Activated CD4-positive, alpha-beta memory T cell treated with anti-CD3 and anti-CD28 coated beads for 36 hours (primary cell): ENCODE measurements around the gene AFP. TPM values are rescaled to one million over a fixed set of nuclear protein-coding genes. Genes with fewer than 3 reads are reported as not detected.

Source experiments
- CTCF ChIA-PET: fragments of 350-600 bp; sonication (Branson Sonifier 250); formaldehyde crosslinking; loops from one replicate; lab custom pipeline; 2021; ENCODE audit warnings: antibody characterized with exemption, inconsistent platforms; lab: Charles Lee
- POLR2A ChIA-PET: fragments of 350-600 bp; sonication (Branson Sonifier 250); formaldehyde crosslinking; loops from one replicate; lab custom pipeline; 2021; ENCODE audit warnings: antibody characterized with exemption; lab: Charles Lee
- DNase-seq: peaks from one replicate; pipeline ENCODE4 v3.0.0-alpha.2; 2020
- H3K27ac Mint-ChIP-seq: one replicate; pipeline ENCODE4 v1.8.0; 2021; ENCODE audit warnings: mixed read lengths
- H3K27me3 Mint-ChIP-seq: one replicate; pipeline ENCODE4 v1.8.0; 2021; ENCODE audit warnings: mixed read lengths
- H3K36me3 Mint-ChIP-seq: one replicate; pipeline ENCODE4 v1.8.0; 2021; ENCODE audit warnings: mixed read lengths
- H3K4me1 Mint-ChIP-seq: one replicate; pipeline ENCODE4 v1.8.0; 2021; ENCODE audit warnings: low read depth, mixed read lengths
- H3K4me3 Mint-ChIP-seq: one replicate; pipeline ENCODE4 v1.8.0; 2021; ENCODE audit warnings: mild to moderate bottlenecking, mixed read lengths
- H3K9me3 Mint-ChIP-seq: one replicate; pipeline ENCODE4 v1.8.0; 2021; ENCODE audit warnings: mixed read lengths
- intact Hi-C: fragments of 100-400 bp; cut with micrococcal nuclease; formaldehyde crosslinking; loops from one replicate; pipeline ENCODE4 v1.15.1; 2023
- total RNA-seq, 2 experiments: library from RNA; stranded (reverse); gene quantifications; one replicate each; pipeline ENCODE4 v1.2.3, GENCODE V29; 2021

The AFP gene
- total RNA-seq, 2 experiments from 2014 or later: not detected

DNA sequence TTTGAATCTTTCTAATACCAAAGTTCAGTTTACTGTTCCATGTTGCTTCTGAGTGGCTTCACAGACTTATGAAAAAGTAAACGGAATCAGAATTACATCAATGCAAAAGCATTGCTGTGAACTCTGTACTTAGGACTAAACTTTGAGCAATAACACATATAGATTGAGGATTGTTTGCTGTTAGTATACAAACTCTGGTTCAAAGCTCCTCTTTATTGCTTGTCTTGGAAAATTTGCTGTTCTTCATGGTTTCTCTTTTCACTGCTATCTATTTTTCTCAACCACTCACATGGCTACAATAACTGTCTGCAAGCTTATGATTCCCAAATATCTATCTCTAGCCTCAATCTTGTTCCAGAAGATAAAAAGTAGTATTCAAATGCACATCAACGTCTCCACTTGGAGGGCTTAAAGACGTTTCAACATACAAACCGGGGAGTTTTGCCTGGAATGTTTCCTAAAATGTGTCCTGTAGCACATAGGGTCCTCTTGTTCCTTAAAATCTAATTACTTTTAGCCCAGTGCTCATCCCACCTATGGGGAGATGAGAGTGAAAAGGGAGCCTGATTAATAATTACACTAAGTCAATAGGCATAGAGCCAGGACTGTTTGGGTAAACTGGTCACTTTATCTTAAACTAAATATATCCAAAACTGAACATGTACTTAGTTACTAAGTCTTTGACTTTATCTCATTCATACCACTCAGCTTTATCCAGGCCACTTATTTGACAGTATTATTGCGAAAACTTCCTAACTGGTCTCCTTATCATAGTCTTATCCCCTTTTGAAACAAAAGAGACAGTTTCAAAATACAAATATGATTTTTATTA, 3.6 kb upstream of the AFP start:
- Mint-ChIP-seq H3K4me1 (no peaks in the 10 kb centered on the region), H3K4me3 (no peak overlapping the region), H3K9me3 (no peaks in the 10 kb centered on the region), H3K27ac (no peak overlapping the region), H3K36me3 (no peaks in the 10 kb centered on the region), H3K27me3 (peaks cover 6% of the 10 kb centered on the region)
- POLR2A ChIA-PET: no interaction called here
- CTCF ChIA-PET: interaction anchor here (3.7 kb wide), 1 partner anchor 14 kb away, joined by 13 read pairs; no protein-coding TSS in a partner anchor
- intact Hi-C loops: no loop called here
- no peak for DNase-seq

DNA sequence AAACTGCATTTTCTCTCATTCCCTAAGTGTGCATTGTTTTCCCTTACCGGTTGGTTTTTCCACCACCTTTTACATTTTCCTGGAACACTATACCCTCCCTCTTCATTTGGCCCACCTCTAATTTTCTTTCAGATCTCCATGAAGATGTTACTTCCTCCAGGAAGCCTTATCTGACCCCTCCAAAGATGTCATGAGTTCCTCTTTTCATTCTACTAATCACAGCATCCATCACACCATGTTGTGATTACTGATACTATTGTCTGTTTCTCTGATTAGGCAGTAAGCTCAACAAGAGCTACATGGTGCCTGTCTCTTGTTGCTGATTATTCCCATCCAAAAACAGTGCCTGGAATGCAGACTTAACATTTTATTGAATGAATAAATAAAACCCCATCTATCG, 2.9 kb upstream of the AFP start:
- intact Hi-C loops: no loop called here
- no peak for DNase-seq
- H3K4me3 Mint-ChIP-seq: no peak overlapping the region
- ChIA-PET POLR2A (no interaction called here), CTCF (interaction anchor here (3.7 kb wide), 1 partner anchor 13 kb away, joined by 13 read pairs; no protein-coding TSS in a partner anchor)
- H3K27ac Mint-ChIP-seq: no peak overlapping the region
- no peaks in the 10 kb centered on the region for H3K4me1 Mint-ChIP-seq
- H3K27me3 Mint-ChIP-seq: peaks cover 6% of the 10 kb centered on the region
- no peaks in the 10 kb centered on the region for H3K9me3 Mint-ChIP-seq
- no peaks in the 10 kb centered on the region for H3K36me3 Mint-ChIP-seq

DNA sequence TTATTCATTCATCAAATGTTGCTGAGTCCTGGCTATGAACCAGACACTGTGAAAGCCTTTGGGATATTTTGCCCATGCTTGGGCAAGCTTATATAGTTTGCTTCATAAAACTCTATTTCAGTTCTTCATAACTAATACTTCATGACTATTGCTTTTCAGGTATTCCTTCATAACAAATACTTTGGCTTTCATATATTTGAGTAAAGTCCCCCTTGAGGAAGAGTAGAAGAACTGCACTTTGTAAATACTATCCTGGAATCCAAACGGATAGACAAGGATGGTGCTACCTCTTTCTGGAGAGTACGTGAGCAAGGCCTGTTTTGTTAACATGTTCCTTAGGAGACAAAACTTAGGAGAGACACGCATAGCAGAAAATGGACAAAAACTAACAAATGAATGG, 1.7 kb upstream of the AFP start:
- ChIA-PET POLR2A (no interaction called here), CTCF (interaction anchor here (0.7 to 1.3 kb wide), 2 partner anchors 12 to 206 kb away, joined by 3 to 6 read pairs; no protein-coding TSS in a partner anchor)
- H3K27me3 Mint-ChIP-seq: peaks cover 6% of the 10 kb centered on the region
- no peaks in the 10 kb centered on the region for H3K9me3 Mint-ChIP-seq
- H3K4me3 Mint-ChIP-seq: no peak overlapping the region
- no peaks in the 10 kb centered on the region for H3K36me3 Mint-ChIP-seq
- H3K27ac Mint-ChIP-seq: no peak overlapping the region
- intact Hi-C loops: no loop called here
- no peak for DNase-seq
- no peaks in the 10 kb centered on the region for H3K4me1 Mint-ChIP-seq

DNA sequence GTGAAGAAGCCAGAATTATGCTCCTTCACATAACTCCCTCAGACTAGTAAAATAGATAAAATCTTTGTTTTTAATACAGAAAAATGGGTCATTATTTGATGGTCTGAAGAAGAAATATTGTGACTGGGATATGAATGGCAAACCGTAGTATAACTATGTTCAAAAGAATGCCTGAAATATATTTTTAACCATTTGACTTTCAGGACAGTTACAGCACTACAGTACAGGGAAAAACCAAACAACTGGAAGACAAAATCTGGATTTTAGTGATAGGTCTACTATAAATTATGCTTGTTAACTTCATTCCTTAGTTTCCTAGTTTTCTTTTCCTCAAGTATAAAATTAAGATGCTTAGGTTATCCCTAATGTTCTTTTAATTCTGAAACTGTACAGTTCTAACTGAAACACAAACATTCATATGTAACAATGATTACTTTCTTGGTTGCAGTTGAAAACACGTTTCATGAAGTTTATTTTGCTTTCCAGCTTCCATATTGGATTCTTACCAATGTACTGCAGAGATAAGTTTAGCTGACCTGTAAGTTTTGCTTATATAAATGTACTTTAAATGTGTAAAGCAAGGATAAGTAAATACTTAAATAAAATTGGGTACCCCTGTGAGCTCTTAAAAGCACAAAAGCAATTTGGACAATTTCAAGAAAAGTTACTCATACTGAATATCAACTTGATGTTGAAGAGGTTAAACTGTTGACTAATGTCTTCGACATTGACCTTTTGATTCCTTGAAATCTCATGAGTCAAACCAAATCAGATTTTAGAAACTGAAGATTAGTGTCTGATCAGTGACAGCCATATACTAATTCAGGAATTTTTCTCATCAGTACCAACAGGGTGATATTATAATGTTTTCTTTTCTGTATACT, 895 bp downstream of the AFP start:
- H3K4me1 Mint-ChIP-seq: no peaks in the 10 kb centered on the region

DNA sequence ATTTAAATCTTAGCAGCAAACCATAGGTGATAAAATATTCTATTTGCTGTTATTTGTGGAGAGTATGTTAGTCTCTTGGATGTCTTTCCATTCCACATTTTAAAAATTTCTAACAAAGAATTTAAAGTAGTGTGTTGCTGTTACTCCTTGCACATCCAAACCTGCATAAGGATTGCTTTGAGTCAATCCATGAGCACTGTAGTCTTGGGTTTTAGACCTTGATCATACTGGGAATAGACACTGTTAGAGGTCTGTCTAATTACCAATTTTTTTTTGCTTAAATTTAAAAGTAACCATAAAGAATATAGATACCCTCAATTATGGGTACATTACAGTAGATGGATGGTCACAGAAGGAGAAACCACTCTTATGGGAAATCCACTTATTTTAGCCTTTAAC, 1.5 kb downstream of the AFP start:
- H3K27ac Mint-ChIP-seq: no peak overlapping the region
- DNase-seq: no peak
- POLR2A ChIA-PET: no interaction called here
- intact Hi-C loops: no loop called here
- H3K4me3 Mint-ChIP-seq: no peak overlapping the region
- CTCF ChIA-PET: interaction anchor here (1.1 kb wide), 1 partner anchor 9 kb away, joined by 3 read pairs; no protein-coding TSS in a partner anchor
- no peaks in the 10 kb centered on the region for H3K9me3 Mint-ChIP-seq
- H3K27me3 Mint-ChIP-seq: peaks cover 7% of the 10 kb centered on the region
- no peaks in the 10 kb centered on the region for H3K36me3 Mint-ChIP-seq
- H3K4me1 Mint-ChIP-seq: no peaks in the 10 kb centered on the region

More for the DNA sequence above, 895 bp downstream of the AFP start:
- no peak overlapping the region for H3K27ac Mint-ChIP-seq
- no peak overlapping the region for H3K4me3 Mint-ChIP-seq
- H3K9me3 Mint-ChIP-seq: no peaks in the 10 kb centered on the region
- H3K27me3 Mint-ChIP-seq: peaks cover 7% of the 10 kb centered on the region
- ChIA-PET CTCF (no interaction called here), POLR2A (no interaction called here)
- DNase-seq: no peak
- intact Hi-C loops: no loop called here
- H3K36me3 Mint-ChIP-seq: no peaks in the 10 kb centered on the region

DNA sequence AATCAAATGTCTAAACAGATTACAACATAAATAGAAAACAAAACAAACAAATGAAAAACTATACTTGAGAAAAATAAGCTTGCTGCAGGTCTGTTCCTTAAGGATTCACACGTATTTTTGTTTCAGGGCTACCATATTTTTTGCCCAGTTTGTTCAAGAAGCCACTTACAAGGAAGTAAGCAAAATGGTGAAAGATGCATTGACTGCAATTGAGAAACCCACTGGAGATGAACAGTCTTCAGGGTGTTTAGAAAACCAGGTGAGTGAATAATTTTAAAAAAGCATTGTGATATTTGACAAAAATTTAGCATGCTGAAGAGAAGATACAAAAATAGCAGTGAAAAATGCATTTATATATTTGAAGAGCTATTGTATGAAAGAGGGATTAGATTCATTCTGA, 2.0 kb downstream of the AFP start:
- ChIA-PET CTCF (interaction anchor here (1.1 kb wide), 1 partner anchor 8 kb away, joined by 3 read pairs; no protein-coding TSS in a partner anchor), POLR2A (no interaction called here)
- Mint-ChIP-seq H3K36me3 (no peaks in the 10 kb centered on the region), H3K4me1 (no peaks in the 10 kb centered on the region), H3K27me3 (peaks cover 7% of the 10 kb centered on the region), H3K27ac (no peak overlapping the region), H3K9me3 (no peaks in the 10 kb centered on the region), H3K4me3 (no peak overlapping the region)
- intact Hi-C loops: no loop called here
- DNase-seq: no peak

DNA sequence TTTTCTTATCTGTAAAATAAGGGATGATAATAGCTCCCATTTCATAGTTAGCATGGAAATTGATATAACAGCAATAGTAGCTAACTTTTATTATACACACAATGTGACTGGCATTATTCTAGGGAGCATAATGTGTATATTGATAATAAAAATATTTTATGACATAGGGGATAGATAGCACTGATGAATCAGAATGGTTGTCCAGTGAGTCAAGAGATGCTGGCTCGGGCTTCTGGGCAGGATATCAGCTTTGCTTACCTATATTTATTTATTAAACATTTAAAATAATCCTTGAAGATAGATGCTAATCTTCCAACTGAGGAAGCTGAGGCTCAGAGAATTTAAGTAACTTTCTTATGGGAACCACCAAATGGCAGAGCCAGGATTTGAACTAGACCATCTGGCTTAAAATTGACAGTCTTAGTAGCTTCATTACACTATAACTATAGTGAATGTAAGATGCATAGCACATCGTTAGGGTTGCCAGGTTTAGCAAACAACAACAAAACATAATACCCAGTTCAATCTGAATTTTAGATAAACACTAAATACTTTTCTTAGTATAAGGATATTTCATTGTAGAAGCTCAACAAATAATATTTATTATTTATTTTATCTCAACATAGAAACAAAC, 2.7 kb downstream of the AFP start:
- Mint-ChIP-seq H3K4me3 (no peak overlapping the region), H3K27ac (no peak overlapping the region), H3K27me3 (peaks cover 10% of the 10 kb centered on the region), H3K9me3 (no peaks in the 10 kb centered on the region), H3K4me1 (no peaks in the 10 kb centered on the region), H3K36me3 (no peaks in the 10 kb centered on the region)
- POLR2A ChIA-PET: no interaction called here
- intact Hi-C loops: no loop called here
- no peak for DNase-seq
- CTCF ChIA-PET: interaction anchor here (1.1 kb wide), 1 partner anchor 8 kb away, joined by 3 read pairs; no protein-coding TSS in a partner anchor

DNA sequence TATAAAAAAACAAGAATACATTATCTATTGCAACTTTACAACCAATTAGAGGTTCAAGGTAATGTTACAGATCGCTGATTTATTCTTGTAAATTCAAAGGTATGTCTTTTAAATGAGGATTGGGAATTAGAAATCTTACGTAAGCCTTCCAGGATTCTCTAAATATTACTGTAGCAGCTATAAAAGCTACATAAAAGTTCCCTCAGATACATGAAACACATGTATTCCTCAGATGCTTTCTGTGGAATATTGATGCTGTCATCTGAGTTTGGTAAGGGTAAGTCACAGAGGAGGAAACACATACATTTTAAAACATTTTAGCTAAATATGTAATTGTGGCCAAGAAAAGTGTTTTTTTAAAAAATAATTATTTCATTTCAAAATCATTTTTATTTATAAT, 3.4 kb downstream of the AFP start:
- H3K4me1 Mint-ChIP-seq: no peaks in the 10 kb centered on the region
- no peaks in the 10 kb centered on the region for H3K36me3 Mint-ChIP-seq
- POLR2A ChIA-PET: no interaction called here
- intact Hi-C loops: no loop called here
- no peak for DNase-seq
- CTCF ChIA-PET: no interaction called here
- H3K27ac Mint-ChIP-seq: no peak overlapping the region
- H3K4me3 Mint-ChIP-seq: no peak overlapping the region
- no peaks in the 10 kb centered on the region for H3K9me3 Mint-ChIP-seq
- peaks cover 9% of the 10 kb centered on the region for H3K27me3 Mint-ChIP-seq

DNA sequence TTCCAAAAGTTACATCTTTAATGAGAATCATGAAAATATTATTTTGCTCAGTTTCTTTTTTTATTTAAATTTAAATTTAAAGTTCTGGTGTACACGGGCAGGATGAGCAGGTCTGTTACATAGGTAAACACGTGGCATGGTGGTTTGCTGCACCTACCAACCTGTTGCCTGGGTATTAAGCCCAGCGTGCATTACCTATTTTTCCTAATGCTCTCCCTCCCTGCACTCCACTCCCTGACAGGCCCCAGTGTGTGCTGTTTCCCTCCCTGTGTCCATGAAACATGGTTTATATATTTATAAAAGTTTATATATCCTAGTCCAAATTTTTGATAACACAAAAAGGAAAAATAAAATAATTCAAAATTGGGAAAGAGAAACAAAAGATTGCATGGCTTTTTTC, 4.0 kb downstream of the AFP start:
- DNase-seq: no peak
- ChIA-PET POLR2A (no interaction called here), CTCF (no interaction called here)
- H3K36me3 Mint-ChIP-seq: no peaks in the 10 kb centered on the region
- H3K27ac Mint-ChIP-seq: no peak overlapping the region
- H3K9me3 Mint-ChIP-seq: no peaks in the 10 kb centered on the region
- no peak overlapping the region for H3K4me3 Mint-ChIP-seq
- intact Hi-C loops: loop anchor here (10.0 kb wide), 3 partner anchors 95 to 735 kb away; no protein-coding TSS in a partner anchor
- peaks cover 8% of the 10 kb centered on the region for H3K27me3 Mint-ChIP-seq
- H3K4me1 Mint-ChIP-seq: no peaks in the 10 kb centered on the region

DNA sequence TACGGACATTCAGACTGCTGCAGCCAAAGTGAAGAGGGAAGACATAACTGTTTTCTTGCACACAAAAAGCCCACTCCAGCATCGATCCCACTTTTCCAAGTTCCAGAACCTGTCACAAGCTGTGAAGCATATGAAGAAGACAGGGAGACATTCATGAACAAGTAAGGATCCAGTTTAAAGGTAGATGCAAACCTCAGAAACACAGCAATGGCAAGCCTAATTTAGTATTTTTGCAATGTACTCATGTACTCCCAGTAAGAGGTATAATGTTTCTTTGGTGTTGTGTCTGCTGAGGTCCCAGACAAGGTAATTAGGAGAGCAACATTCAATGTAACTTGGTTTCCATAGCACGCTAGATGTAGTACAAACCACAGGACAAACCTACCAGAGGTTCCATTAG, 4.6 kb downstream of the AFP start:
- Mint-ChIP-seq H3K4me3 (no peak overlapping the region), H3K9me3 (no peaks in the 10 kb centered on the region), H3K4me1 (no peaks in the 10 kb centered on the region), H3K27ac (no peak overlapping the region), H3K36me3 (no peaks in the 10 kb centered on the region), H3K27me3 (peaks cover 8% of the 10 kb centered on the region)
- CTCF ChIA-PET: no interaction called here
- POLR2A ChIA-PET: no interaction called here
- no peak for DNase-seq
- intact Hi-C loops: loop anchor here (10.0 kb wide), 3 partner anchors 96 to 736 kb away; no protein-coding TSS in a partner anchor

DNA sequence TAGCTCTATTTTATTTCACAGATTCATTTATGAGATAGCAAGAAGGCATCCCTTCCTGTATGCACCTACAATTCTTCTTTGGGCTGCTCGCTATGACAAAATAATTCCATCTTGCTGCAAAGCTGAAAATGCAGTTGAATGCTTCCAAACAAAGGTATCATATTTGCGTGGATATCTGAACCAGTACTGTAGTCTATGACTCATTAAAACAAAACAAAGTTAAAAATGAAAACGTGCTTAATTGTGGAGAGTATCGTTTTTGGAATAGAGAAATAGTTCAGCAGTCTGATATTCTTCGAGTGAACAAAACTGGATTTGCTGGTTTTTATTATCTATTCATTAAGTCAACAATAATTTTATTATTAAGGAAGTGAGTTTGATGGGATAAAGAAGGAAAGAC, 6.3 kb downstream of the AFP start:
- no peaks in the 10 kb centered on the region for H3K4me1 Mint-ChIP-seq
- intact Hi-C loops: loop anchor here (10.0 kb wide), 3 partner anchors 97 to 737 kb away; no protein-coding TSS in a partner anchor
- peaks cover 10% of the 10 kb centered on the region for H3K27me3 Mint-ChIP-seq
- H3K27ac Mint-ChIP-seq: no peak overlapping the region
- no peaks in the 10 kb centered on the region for H3K9me3 Mint-ChIP-seq
- no peak for DNase-seq
- H3K36me3 Mint-ChIP-seq: no peaks in the 10 kb centered on the region
- ChIA-PET CTCF (no interaction called here), POLR2A (no interaction called here)
- H3K4me3 Mint-ChIP-seq: no peak overlapping the region
